Naive thymus-derived CD8-positive, alpha-beta T cell (primary cell): ENCODE data around the gene RHOH. TPM values are rescaled to one million over a fixed set of nuclear protein-coding genes. Genes with fewer than 3 reads are reported as not detected.
"Not testable (repeated sequence)": the region's sequence is repeated elsewhere in the genome, so short reads cannot be mapped to it uniquely, and the experiment has no call there.

Experiments
- ATAC-seq, 2 donors: fragments of 150-1000 bp; cut with Tn5 transposase in 1 of 2; sonication (Bioruptor Pico), chemical (Tn5 transposase) in 1 of 2; 1 replicate in 1 of 2; 2 replicates in 1 of 2; pipeline ENCODE4 v1.10.0; 2021; ENCODE audit warnings: mild to moderate bottlenecking in 2 of 2, moderate library complexity in 2 of 2
- POLR2A ChIA-PET: fragments of 350-600 bp; sonication (Branson Sonifier 250); formaldehyde crosslinking; loops from one replicate; lab custom pipeline; 2021; ENCODE audit warnings: antibody characterized with exemption; lab: Charles Lee
- DNase-seq, 10 donors: peaks; one replicate each; pipeline versions ENCODE4 v3.0.0 to v3.0.0-alpha.2; 2020 to 2022
- H3K27ac Mint-ChIP-seq, 10 donors: one replicate each; pipeline ENCODE4 v1.8.0; 2020 to 2022; ENCODE audit warnings: mild to moderate bottlenecking in 10 of 10, mixed read lengths in 10 of 10, moderate library complexity in 4 of 10, inconsistent platforms in 1 of 10
- H3K27me3 Mint-ChIP-seq, 5 donors: one replicate each; pipeline ENCODE4 v1.8.0; 2021 to 2022; ENCODE audit warnings: mixed read lengths in 5 of 5
- H3K36me3 Mint-ChIP-seq, 3 donors: one replicate each; pipeline ENCODE4 v1.8.0; 2020 to 2022; ENCODE audit warnings: mixed read lengths in 3 of 3, mild to moderate bottlenecking in 2 of 3, inconsistent platforms in 1 of 3
- H3K4me1 Mint-ChIP-seq, 4 donors: one replicate each; pipeline ENCODE4 v1.8.0; 2021 to 2022; ENCODE audit warnings: mixed read lengths in 4 of 4
- H3K4me3 Mint-ChIP-seq, 10 donors: one replicate each; pipeline ENCODE4 v1.8.0; 2020 to 2022; ENCODE audit warnings: mild to moderate bottlenecking in 10 of 10, mixed read lengths in 10 of 10, moderate library complexity in 6 of 10, inconsistent platforms in 1 of 10
- H3K9me3 Mint-ChIP-seq, 9 donors: one replicate each; pipeline ENCODE4 v1.8.0; 2020 to 2022; ENCODE audit warnings: mixed read lengths in 9 of 9, mild to moderate bottlenecking in 3 of 9, inconsistent platforms in 1 of 9, moderate library complexity in 1 of 9
- polyA plus RNA-seq, 3 donors: library from polyadenylated mRNA; unstranded; fragments of 300-500 nt; fragmentation: Illumina TruSeq; gene quantifications; one replicate each; pipeline ENCODE4 v1.2.3, GENCODE V29; 2021
- total RNA-seq, 8 experiments: library from RNA in 2 of 8; stranded (reverse) in 2 of 8; gene quantifications; one replicate each; pipeline ENCODE4 v1.2.3 and lab custom pipeline; 2021 to 2026

Gene RHOH
- total and polyA plus RNA-seq, 5 experiments from 2014 or later: 233 to 416 (median 328) TPM

GRCh38 chr4:40265910-40266274 lies 69.1 kb downstream of the RHOH start:
- ATAC-seq (no peak), DNase-seq (no peak)
- Mint-ChIP-seq H3K27ac (peak overlapping the region; percentile 94 to 99 (median 98)), H3K4me3 (peak overlapping the region; percentile 68 to 91 (median 84)), H3K9me3 (no peaks in the 10 kb centered on the region), H3K27me3 (no peaks in the 10 kb centered on the region), H3K4me1 (peaks cover 35 to 74% (median 69%) of the 10 kb centered on the region in 4 donors), H3K36me3 (no peaks in the 10 kb centered on the region)
- POLR2A ChIA-PET: interaction anchor here (0.6 to 2.6 kb wide), 20 partner anchors 9 to 61 kb away, joined by 3 to 29 read pairs (median 8); no protein-coding TSS in a partner anchor

GRCh38 chr4:40269133-40269532 lies 72.3 kb downstream of the RHOH start:
- H3K9me3 Mint-ChIP-seq: no peaks in the 10 kb centered on the region
- H3K4me1 Mint-ChIP-seq: peaks cover 33 to 68% (median 61%) of the 10 kb centered on the region in 4 donors
- H3K4me3 Mint-ChIP-seq: no peak overlapping the region
- H3K36me3 Mint-ChIP-seq: no peaks in the 10 kb centered on the region
- ATAC-seq: no peak
- H3K27ac Mint-ChIP-seq: peak overlapping the region in 7 of 10 donors; percentile 0 to 83 (median 63)
- H3K27me3 Mint-ChIP-seq: no peaks in the 10 kb centered on the region
- no peak for DNase-seq
- POLR2A ChIA-PET: interaction anchor here (1.0 to 2.6 kb wide), 6 partner anchors 8 to 24 kb away, joined by 4 to 18 read pairs (median 6); no protein-coding TSS in a partner anchor

GRCh38 chr4:40270609-40271008 lies 73.8 kb downstream of the RHOH start:
- ATAC-seq (no peak), DNase-seq (no peak)
- no peak overlapping the region for H3K4me3 Mint-ChIP-seq
- no peaks in the 10 kb centered on the region for H3K9me3 Mint-ChIP-seq
- peak overlapping the region in 1 of 10 donors; percentile 20 for H3K27ac Mint-ChIP-seq
- no peaks in the 10 kb centered on the region for H3K27me3 Mint-ChIP-seq
- H3K36me3 Mint-ChIP-seq: no peaks in the 10 kb centered on the region
- POLR2A ChIA-PET: interaction anchor here (0.6 to 1.6 kb wide), 4 partner anchors 8 to 43 kb away, joined by 3 to 4 read pairs (median 4); no protein-coding TSS in a partner anchor
- H3K4me1 Mint-ChIP-seq: peaks cover 34 to 67% (median 60%) of the 10 kb centered on the region in 4 donors

GRCh38 chr4:40275065-40275730 lies 78.4 kb downstream of the RHOH start:
- POLR2A ChIA-PET: interaction anchor here (0.5 to 3.1 kb wide), 16 partner anchors 9 to 80 kb away, joined by 3 to 24 read pairs (median 5); no protein-coding TSS in a partner anchor

GRCh38 chr4:40276546-40276945 lies 79.7 kb downstream of the RHOH start:
- peaks cover 0 to 2% (median 0%) of the 10 kb centered on the region in 9 donors for H3K9me3 Mint-ChIP-seq
- H3K4me3 Mint-ChIP-seq: peak overlapping the region in 5 of 10 donors; percentile 18 to 59 (median 34)
- no peaks in the 10 kb centered on the region for H3K27me3 Mint-ChIP-seq
- POLR2A ChIA-PET: interaction anchor here (0.7 to 3.1 kb wide), 12 partner anchors 8 to 82 kb away, joined by 3 to 21 read pairs (median 6); no protein-coding TSS in a partner anchor
- ATAC-seq (peak in 1 of 2 donors; percentile 14), DNase-seq (no peak)
- peak overlapping the region in 5 of 10 donors; percentile 8 to 73 (median 48) for H3K27ac Mint-ChIP-seq
- H3K36me3 Mint-ChIP-seq: peaks cover 0 to 2% (median 1%) of the 10 kb centered on the region in 3 donors
- peaks cover 32 to 62% (median 57%) of the 10 kb centered on the region in 4 donors for H3K4me1 Mint-ChIP-seq

More at GRCh38 chr4:40275065-40275730, 78.4 kb downstream of the RHOH start:
- Mint-ChIP-seq H3K27ac (peak overlapping the region; percentile 39 to 91 (median 78)), H3K4me1 (peaks cover 26 to 52% (median 44%) of the 10 kb centered on the region in 4 donors), H3K27me3 (no peaks in the 10 kb centered on the region), H3K4me3 (peak overlapping the region in 9 of 10 donors; percentile 28 to 79 (median 57)), H3K9me3 (no peaks in the 10 kb centered on the region), H3K36me3 (no peaks in the 10 kb centered on the region)
- DNase-seq: no peak
- ATAC-seq: peak; percentile 75 to 81

GRCh38 chr4:40280586-40280985 lies 83.8 kb downstream of the RHOH start:
- ATAC-seq (no peak), DNase-seq (no peak)
- peaks cover 32 to 71% (median 66%) of the 10 kb centered on the region in 4 donors for H3K4me1 Mint-ChIP-seq
- H3K36me3 Mint-ChIP-seq: peaks cover 0 to 7% (median 6%) of the 10 kb centered on the region in 3 donors
- H3K9me3 Mint-ChIP-seq: peaks cover 0 to 6% (median 0%) of the 10 kb centered on the region in 9 donors
- no peaks in the 10 kb centered on the region for H3K27me3 Mint-ChIP-seq
- peak overlapping the region in 4 of 10 donors; percentile 16 to 67 (median 38) for H3K4me3 Mint-ChIP-seq
- peak overlapping the region in 7 of 10 donors; percentile 38 to 94 (median 60) for H3K27ac Mint-ChIP-seq
- POLR2A ChIA-PET: interaction anchor here (0.7 to 2.1 kb wide), 4 partner anchors 15 to 20 kb away, joined by 3 to 9 read pairs (median 4); no protein-coding TSS in a partner anchor

- Mint-ChIP-seq H3K4me3 (peak overlapping the region in 4 of 10 donors; percentile 16 to 67 (median 38)), H3K27ac (peak overlapping the region in 9 of 10 donors; percentile 60 to 94 (median 81)), H3K36me3 (peaks cover 0 to 7% (median 6%) of the 10 kb centered on the region in 3 donors), H3K4me1 (peaks cover 31 to 71% (median 67%) of the 10 kb centered on the region in 4 donors), H3K9me3 (peaks cover 0 to 6% (median 0%) of the 10 kb centered on the region in 9 donors), H3K27me3 (no peaks in the 10 kb centered on the region)
- POLR2A ChIA-PET: interaction anchor here (2.0 to 2.1 kb wide), 2 partner anchors 16 to 18 kb away, joined by 4 to 9 read pairs; no protein-coding TSS in a partner anchor
- ATAC-seq (no peak), DNase-seq (no peak)
Measured at GRCh38 chr4:40281099-40281498, 84.3 kb downstream of the RHOH start.

GRCh38 chr4:40281913-40282312 lies 85.1 kb downstream of the RHOH start:
- no peak for ATAC-seq
- POLR2A ChIA-PET: interaction anchor here (2.0 to 3.4 kb wide), 5 partner anchors 17 to 34 kb away, joined by 4 to 52 read pairs (median 9); no protein-coding TSS in a partner anchor
- Mint-ChIP-seq H3K9me3 (peaks cover 0 to 6% (median 0%) of the 10 kb centered on the region in 9 donors), H3K27ac (peak overlapping the region; percentile 32 to 98 (median 84)), H3K4me1 (peaks cover 28 to 69% (median 65%) of the 10 kb centered on the region in 4 donors), H3K27me3 (no peaks in the 10 kb centered on the region), H3K36me3 (peaks cover 0 to 7% (median 6%) of the 10 kb centered on the region in 3 donors), H3K4me3 (peak overlapping the region in 3 of 10 donors; percentile 33 to 67 (median 50))
- DNase-seq: no peak

GRCh38 chr4:40282857-40283256 lies 86.0 kb downstream of the RHOH start:
- not testable (repeated sequence) for H3K36me3 Mint-ChIP-seq, DNase-seq, H3K9me3 Mint-ChIP-seq, ATAC-seq, H3K27me3 Mint-ChIP-seq
- POLR2A ChIA-PET: interaction anchor here (0.9 to 5.5 kb wide), 16 partner anchors 8 to 82 kb away, joined by 3 to 52 read pairs (median 9); no protein-coding TSS in a partner anchor
- peak overlapping the region; percentile 88 to 98 (median 94) for H3K27ac Mint-ChIP-seq
- H3K4me1 Mint-ChIP-seq: peaks cover 29 to 73% (median 69%) of the 10 kb centered on the region in 4 donors
- H3K4me3 Mint-ChIP-seq: peak overlapping the region in 3 of 10 donors; percentile 67 to 71 (median 67)

- peaks cover 30 to 78% (median 74%) of the 10 kb centered on the region in 4 donors for H3K4me1 Mint-ChIP-seq
- peak; percentile 29 to 60 for ATAC-seq
Measured at GRCh38 chr4:40283413-40283812, 86.6 kb downstream of the RHOH start.

GRCh38 chr4:40283968-40284367 lies 87.1 kb downstream of the RHOH start:
- H3K4me3 Mint-ChIP-seq: peak overlapping the region; percentile 29 to 77 (median 68)
- H3K4me1 Mint-ChIP-seq: peaks cover 33 to 84% (median 80%) of the 10 kb centered on the region in 4 donors
- peaks cover 0 to 6% (median 0%) of the 10 kb centered on the region in 9 donors for H3K9me3 Mint-ChIP-seq

More at GRCh38 chr4:40283413-40283812, 86.6 kb downstream of the RHOH start:
- POLR2A ChIA-PET: interaction anchor here (0.6 to 5.5 kb wide), 25 partner anchors 9 to 92 kb away, joined by 3 to 52 read pairs (median 7); no protein-coding TSS in a partner anchor
- Mint-ChIP-seq H3K36me3 (peaks cover 0 to 7% (median 6%) of the 10 kb centered on the region in 3 donors), H3K27ac (peak overlapping the region; percentile 88 to 98 (median 94)), H3K4me3 (peak overlapping the region; percentile 15 to 77 (median 68)), H3K9me3 (peaks cover 0 to 6% (median 0%) of the 10 kb centered on the region in 9 donors), H3K27me3 (no peaks in the 10 kb centered on the region)
- peak in 1 of 10 donors; percentile 24 for DNase-seq

More at GRCh38 chr4:40283968-40284367, 87.1 kb downstream of the RHOH start:
- POLR2A ChIA-PET: interaction anchor here (0.6 to 5.5 kb wide), 26 partner anchors 9 to 93 kb away, joined by 3 to 52 read pairs (median 7); no protein-coding TSS in a partner anchor
- Mint-ChIP-seq H3K36me3 (peaks cover 0 to 7% (median 6%) of the 10 kb centered on the region in 3 donors), H3K27ac (peak overlapping the region; percentile 88 to 98 (median 94)), H3K27me3 (no peaks in the 10 kb centered on the region)
- DNase-seq: peak; percentile 35 to 89 (median 74)
- peak; percentile 89 to 98 for ATAC-seq
